ENCODE data around the gene GAB2.

GAB2 gene

DNA sequence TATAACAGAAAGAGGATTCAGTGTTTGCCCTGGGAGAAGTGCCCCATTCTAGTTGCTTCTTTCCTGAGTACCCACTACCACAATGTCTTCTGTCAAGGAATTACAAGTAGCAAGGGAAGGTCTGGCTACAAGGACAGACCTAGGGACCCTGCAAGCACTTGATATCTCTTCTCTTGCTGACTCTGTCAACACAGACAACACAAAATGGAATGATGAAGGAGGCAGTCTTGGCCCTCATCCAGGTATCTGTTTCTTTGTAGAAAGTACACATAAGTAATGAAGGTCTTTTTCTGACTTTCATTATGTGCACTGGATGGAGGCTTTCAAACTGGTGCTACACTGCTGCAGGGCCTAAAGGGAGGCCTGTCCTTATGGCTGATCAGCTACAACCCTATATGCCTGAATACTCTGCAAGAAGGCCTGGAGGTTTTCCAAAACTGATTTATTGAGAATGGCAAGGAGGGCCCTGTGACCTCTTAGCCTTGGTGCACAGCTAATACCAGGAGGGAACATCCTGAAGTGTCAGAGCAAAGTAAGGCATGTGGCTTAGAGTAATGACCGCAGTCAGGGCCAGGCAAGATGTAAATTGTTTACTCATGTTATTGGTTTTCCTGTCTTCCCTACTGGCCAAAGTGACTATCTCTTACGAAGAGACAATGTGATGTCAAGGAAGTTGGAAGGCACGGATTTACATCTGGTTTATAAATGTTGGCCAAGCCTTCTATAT lies 31.2 kb downstream of the GAB2 start:
- Histone ChIP-seq H3K4me1 (ENCODE audit: control insufficient read depth, insufficient read depth, low read length) (no peaks in the 10 kb centered on the region), H3K4me3 (ENCODE audit: low read depth, low read length) (no peak overlapping the region), H3K27ac (ENCODE audit: extremely low read depth, low read depth, low read length) (no peak overlapping the region), H3K36me3 (ENCODE audit: control insufficient read depth in 2 of 2, insufficient read depth in 1 of 2, low read length in 2 of 2) (no peaks in the 10 kb centered on the region), H3K9me3 (ENCODE audit: control insufficient read depth, insufficient read depth, low read depth, low read length) (no peaks in the 10 kb centered on the region)
- TF ChIP-seq, protein P1, sequence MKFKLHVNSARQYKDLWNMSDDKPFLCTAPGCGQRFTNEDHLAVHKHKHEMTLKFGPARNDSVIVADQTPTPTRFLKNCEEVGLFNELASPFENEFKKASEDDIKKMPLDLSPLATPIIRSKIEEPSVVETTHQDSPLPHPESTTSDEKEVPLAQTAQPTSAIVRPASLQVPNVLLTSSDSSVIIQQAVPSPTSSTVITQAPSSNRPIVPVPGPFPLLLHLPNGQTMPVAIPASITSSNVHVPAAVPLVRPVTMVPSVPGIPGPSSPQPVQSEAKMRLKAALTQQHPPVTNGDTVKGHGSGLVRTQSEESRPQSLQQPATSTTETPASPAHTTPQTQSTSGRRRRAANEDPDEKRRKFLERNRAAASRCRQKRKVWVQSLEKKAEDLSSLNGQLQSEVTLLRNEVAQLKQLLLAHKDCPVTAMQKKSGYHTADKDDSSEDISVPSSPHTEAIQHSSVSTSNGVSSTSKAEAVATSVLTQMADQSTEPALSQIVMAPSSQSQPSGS (tag by site-specific recombination; IDR thresholded peaks at IDR 0.05; ENCODE audit: low read depth) = no peak
- TF ChIP-seq, protein P2, sequence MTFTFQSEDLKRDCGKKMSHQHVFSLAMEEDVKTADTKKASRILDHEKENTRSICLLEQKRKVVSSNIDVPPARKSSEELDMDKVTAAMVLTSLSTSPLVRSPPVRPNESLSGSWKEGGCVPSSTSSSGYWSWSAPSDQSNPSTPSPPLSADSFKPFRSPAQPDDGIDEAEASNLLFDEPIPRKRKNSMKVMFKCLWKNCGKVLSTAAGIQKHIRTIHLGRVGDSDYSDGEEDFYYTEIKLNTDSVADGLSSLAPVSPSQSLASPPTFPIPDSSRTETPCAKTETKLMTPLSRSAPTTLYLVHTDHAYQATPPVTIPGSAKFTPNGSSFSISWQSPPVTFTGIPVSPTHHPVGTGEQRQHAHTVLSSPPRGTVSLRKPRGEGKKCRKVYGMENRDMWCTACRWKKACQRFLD (tag by site-specific recombination; IDR thresholded peaks at IDR 0.05) = no peak
- TF ChIP-seq ZNF214 (tag by site-specific recombination; IDR thresholded peaks at IDR 0.05; ENCODE audit: borderline replicate concordance) = no peak
- no peak for TF ChIP-seq ZNF792 (tag by site-specific recombination; IDR thresholded peaks at IDR 0.05)
- TF ChIP-seq ZBTB17 (tag by site-specific recombination; IDR thresholded peaks at IDR 0.05) = no peak
- TF ChIP-seq, protein P3, sequence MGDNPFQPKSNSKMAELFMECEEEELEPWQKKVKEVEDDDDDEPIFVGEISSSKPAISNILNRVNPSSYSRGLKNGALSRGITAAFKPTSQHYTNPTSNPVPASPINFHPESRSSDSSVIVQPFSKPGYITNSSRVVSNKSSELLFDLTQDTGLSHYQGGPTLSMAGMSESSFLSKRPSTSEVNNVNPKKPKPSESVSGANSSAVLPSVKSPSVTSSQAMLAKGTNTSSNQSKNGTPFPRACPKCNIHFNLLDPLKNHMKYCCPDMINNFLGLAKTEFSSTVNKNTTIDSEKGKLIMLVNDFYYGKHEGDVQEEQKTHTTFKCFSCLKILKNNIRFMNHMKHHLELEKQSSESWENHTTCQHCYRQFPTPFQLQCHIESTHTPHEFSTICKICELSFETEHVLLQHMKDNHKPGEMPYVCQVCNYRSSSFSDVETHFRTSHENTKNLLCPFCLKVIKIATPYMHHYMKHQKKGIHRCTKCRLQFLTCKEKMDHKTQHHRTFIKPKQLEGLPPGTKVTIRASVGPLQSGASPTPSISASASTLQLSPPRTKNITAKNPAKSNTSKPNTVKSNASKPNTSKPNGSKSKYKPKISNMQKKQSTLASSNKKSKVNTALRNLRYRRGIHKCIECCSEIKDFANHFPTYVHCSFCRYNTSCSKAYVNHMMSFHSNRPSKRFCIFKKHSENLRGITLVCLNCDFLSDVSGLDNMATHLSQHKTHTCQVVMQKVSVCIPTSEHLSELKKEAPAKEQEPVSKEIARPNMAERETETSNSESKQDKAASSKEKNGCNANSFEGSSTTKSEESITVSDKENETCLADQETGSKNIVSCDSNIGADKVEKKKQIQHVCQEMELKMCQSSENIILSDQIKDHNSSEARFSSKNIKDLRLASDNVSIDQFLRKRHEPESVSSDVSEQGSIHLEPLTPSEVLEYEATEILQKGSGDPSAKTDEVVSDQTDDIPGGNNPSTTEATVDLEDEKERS (tag by site-specific recombination; IDR thresholded peaks at IDR 0.05) = no peak
- TF ChIP-seq KLF1 (tag by site-specific recombination; IDR thresholded peaks at IDR 0.05) = no peak
- TF ChIP-seq ZNF785 (tag by site-specific recombination; IDR thresholded peaks at IDR 0.05) = no peak
- TF ChIP-seq ZNF274 (IDR thresholded peaks at IDR 0.05; ENCODE audit: low read length) = no peak
- TF ChIP-seq ZNF274 (tag by site-specific recombination; IDR thresholded peaks at IDR 0.05; ENCODE audit: borderline replicate concordance) = no peak
- TF ChIP-seq ZNF248 (tag by site-specific recombination; IDR thresholded peaks at IDR 0.05) = no peak
- CTCF ChIA-PET = no interaction called here
- POLR2A ChIA-PET = no interaction called here

DNA sequence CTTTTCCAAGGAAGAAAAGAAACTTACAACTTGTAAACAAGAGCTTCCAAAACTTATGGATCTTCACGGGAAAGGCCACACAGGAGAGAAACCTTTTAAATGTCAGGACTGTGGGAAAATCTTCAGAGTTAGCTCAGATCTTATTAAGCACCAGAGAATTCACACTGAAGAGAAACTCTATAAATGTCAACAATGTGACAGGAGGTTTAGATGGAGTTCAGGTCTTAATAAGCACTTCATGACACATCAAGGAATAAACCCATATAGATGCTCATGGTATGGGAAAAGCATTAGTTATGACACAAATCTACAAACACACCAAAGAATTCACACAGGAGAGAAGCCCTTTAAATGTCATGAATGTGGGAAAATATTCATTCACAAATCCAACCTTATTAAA lies 32.4 kb downstream of the GAB2 start:
- ChIA-PET CTCF (interaction anchor here (0.6 kb wide), 1 partner anchor 81 kb away, joined by 3 read pairs; no protein-coding TSS in a partner anchor), POLR2A (no interaction called here)
- Histone ChIP-seq H3K27ac (ENCODE audit: extremely low read depth, low read depth, low read length) (no peak overlapping the region), H3K9me3 (ENCODE audit: control insufficient read depth, insufficient read depth, low read depth, low read length) (no peaks in the 10 kb centered on the region), H3K4me1 (ENCODE audit: control insufficient read depth, insufficient read depth, low read length) (no peaks in the 10 kb centered on the region), H3K36me3 (ENCODE audit: control insufficient read depth in 2 of 2, insufficient read depth in 1 of 2, low read length in 2 of 2) (no peaks in the 10 kb centered on the region), H3K4me3 (ENCODE audit: low read depth, low read length) (no peak overlapping the region)
- TF ChIP-seq ZNF558 (tag by site-specific recombination; IDR thresholded peaks at IDR 0.05) (no peak), SETDB1 (IDR thresholded peaks at IDR 0.05; ENCODE audit: insufficient read length, low read length) (peak; percentile 77)

DNA sequence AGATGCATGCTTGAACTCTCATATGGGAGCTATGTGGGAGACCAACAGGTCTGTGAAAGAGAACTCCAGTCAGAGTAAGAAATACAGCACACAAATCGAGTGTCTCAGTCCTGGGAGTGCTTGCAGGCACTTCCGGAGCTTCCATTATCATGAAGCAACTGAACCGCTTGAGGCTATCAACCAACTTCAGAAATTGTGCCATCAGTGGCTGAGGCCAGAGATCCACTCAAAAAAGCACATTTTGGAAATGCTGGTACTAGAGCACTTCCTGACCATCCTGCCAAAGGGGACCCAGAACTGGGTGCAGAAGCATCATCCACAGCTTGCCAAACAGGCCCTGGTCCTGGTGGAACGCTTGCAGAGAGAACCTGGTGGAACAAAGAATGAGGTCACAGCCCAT lies 33.4 kb downstream of the GAB2 start:
- Histone ChIP-seq H3K4me1 (ENCODE audit: control insufficient read depth, insufficient read depth, low read length) (no peaks in the 10 kb centered on the region), H3K9me3 (ENCODE audit: control insufficient read depth, insufficient read depth, low read depth, low read length) (no peaks in the 10 kb centered on the region), H3K4me3 (ENCODE audit: low read depth, low read length) (no peak overlapping the region), H3K27ac (ENCODE audit: extremely low read depth, low read depth, low read length) (no peak overlapping the region), H3K36me3 (ENCODE audit: control insufficient read depth in 2 of 2, insufficient read depth in 1 of 2, low read length in 2 of 2) (no peaks in the 10 kb centered on the region)
- ChIA-PET CTCF (no interaction called here), POLR2A (no interaction called here)
- no peak for TF ChIP-seq ZFP41 (tag by site-specific recombination; IDR thresholded peaks at IDR 0.05; ENCODE audit: borderline replicate concordance)
- TF ChIP-seq ZNF561 (tag by site-specific recombination; IDR thresholded peaks at IDR 0.05; ENCODE audit: borderline replicate concordance) = no peak
- no peak for TF ChIP-seq ZNF677 (tag by site-specific recombination; IDR thresholded peaks at IDR 0.05)
- TF ChIP-seq KLF1 (tag by site-specific recombination; IDR thresholded peaks at IDR 0.05) = no peak
- TF ChIP-seq, protein P4, sequence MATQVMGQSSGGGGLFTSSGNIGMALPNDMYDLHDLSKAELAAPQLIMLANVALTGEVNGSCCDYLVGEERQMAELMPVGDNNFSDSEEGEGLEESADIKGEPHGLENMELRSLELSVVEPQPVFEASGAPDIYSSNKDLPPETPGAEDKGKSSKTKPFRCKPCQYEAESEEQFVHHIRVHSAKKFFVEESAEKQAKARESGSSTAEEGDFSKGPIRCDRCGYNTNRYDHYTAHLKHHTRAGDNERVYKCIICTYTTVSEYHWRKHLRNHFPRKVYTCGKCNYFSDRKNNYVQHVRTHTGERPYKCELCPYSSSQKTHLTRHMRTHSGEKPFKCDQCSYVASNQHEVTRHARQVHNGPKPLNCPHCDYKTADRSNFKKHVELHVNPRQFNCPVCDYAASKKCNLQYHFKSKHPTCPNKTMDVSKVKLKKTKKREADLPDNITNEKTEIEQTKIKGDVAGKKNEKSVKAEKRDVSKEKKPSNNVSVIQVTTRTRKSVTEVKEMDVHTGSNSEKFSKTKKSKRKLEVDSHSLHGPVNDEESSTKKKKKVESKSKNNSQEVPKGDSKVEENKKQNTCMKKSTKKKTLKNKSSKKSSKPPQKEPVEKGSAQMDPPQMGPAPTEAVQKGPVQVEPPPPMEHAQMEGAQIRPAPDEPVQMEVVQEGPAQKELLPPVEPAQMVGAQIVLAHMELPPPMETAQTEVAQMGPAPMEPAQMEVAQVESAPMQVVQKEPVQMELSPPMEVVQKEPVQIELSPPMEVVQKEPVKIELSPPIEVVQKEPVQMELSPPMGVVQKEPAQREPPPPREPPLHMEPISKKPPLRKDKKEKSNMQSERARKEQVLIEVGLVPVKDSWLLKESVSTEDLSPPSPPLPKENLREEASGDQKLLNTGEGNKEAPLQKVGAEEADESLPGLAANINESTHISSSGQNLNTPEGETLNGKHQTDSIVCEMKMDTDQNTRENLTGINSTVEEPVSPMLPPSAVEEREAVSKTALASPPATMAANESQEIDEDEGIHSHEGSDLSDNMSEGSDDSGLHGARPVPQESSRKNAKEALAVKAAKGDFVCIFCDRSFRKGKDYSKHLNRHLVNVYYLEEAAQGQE (tag by site-specific recombination; IDR thresholded peaks at IDR 0.05) = no peak
- no peak for TF ChIP-seq ZNF311 (tag by site-specific recombination; IDR thresholded peaks at IDR 0.05; ENCODE audit: borderline replicate concordance)
- TF ChIP-seq, protein P5, sequence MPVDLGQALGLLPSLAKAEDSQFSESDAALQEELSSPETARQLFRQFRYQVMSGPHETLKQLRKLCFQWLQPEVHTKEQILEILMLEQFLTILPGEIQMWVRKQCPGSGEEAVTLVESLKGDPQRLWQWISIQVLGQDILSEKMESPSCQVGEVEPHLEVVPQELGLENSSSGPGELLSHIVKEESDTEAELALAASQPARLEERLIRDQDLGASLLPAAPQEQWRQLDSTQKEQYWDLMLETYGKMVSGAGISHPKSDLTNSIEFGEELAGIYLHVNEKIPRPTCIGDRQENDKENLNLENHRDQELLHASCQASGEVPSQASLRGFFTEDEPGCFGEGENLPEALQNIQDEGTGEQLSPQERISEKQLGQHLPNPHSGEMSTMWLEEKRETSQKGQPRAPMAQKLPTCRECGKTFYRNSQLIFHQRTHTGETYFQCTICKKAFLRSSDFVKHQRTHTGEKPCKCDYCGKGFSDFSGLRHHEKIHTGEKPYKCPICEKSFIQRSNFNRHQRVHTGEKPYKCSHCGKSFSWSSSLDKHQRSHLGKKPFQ (tag by site-specific recombination; IDR thresholded peaks at IDR 0.05) = no peak
- no peak for TF ChIP-seq ZNF350 (tag by site-specific recombination; IDR thresholded peaks at IDR 0.05)
